ENCODE data around the gene EPN2.
A peak's percentile ranks its signal among the peaks of the same experiment; 100 is the strongest.

EPN2 gene

DNA sequence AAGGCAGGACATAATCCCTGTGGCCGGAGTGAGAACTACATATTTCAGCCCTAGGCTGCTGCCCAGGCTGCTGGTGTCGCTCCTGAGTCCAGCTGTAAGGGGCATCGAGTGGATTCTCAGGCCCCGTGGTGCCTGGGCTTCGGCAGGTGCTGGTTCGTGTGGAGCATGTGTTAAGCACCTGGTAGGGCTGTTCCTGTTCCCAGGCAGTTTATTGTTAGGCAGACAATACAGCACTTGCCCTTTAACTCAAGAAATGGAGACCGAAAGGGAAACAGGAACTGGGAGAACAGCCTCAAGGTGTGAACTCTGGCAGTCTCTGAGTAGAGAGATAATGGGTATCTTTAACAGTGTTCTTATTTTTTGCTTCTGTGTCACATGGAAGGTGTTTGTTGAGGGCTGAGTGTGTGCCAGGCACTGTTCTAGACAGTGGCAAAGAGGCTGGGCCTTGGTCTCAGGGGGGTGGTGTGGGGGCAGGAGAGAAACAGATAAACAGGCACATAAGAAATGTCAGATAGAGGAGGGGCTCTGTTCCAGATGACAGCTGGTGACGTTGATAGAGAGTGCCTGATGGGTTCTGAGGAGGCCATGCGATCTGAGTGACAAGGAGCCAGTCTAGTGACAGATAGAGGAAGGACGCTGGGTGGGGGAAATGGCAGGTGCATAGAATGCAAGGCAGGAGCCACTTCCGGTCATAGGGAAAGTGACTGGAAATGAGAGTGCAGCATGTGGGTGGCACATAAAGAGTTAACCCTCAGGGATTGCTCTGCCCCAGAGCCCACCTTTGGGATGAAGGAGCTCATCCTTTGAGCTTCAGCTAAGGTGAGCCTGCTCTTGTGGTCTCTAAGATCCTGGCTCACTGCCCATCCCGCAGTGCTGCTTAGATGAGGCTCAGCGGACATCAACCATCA lies 33.8 kb downstream of the EPN2 start:
- no peak overlapping the region for H3K23ac ChIP-seq (ENCODE audit: low read depth, low read length, poor library complexity)
- H4K8ac ChIP-seq (ENCODE audit: low read depth, low read length), result no peak overlapping the region
- no peak overlapping the region for H3K27ac ChIP-seq (replicated peaks; ENCODE audit: low read length)
- WGBS, 2 donors (ENCODE audit: extremely low coverage in 2 of 2, insufficient read length in 2 of 2, insufficient replicate concordance in 1 of 2), result no CpG with 5 or more reads among the region's 13 CpGs
- H3K27me3 ChIP-seq (ENCODE audit: control insufficient read depth in 3 of 3, insufficient read depth in 3 of 3, low read depth in 1 of 3, low read length in 3 of 3), result no peaks in the 10 kb centered on the region
- peaks cover 4% of the 10 kb centered on the region for H3K79me1 ChIP-seq (ENCODE audit: low read depth, low read length)
- H2BK5ac ChIP-seq (ENCODE audit: low read length), result no peak overlapping the region
- no peak overlapping the region for H3K9ac ChIP-seq (ENCODE audit: low read depth, low read length, poor library complexity)
- H3K9me3 ChIP-seq (replicated peaks in 1 of 2; ENCODE audit: control insufficient read depth in 2 of 2, insufficient read depth in 1 of 2, low read depth in 1 of 2, low read length in 2 of 2), result no peaks in the 10 kb centered on the region
- no peak overlapping the region for H2AFZ ChIP-seq (ENCODE audit: low read length)
- H3K36me3 ChIP-seq (replicated peaks in 1 of 2; ENCODE audit: control insufficient read depth in 2 of 2, insufficient read depth in 2 of 2, low read length in 2 of 2), result peaks cover 5 to 62% of the 10 kb centered on the region in 2 donors
- no peak overlapping the region for H3K4ac ChIP-seq (ENCODE audit: low read length)
- no peak for DNase-seq (ENCODE audit: low spot score)
- no peak overlapping the region for H3K14ac ChIP-seq (ENCODE audit: low read length)
- no peak overlapping the region for H3K4me2 ChIP-seq (ENCODE audit: insufficient read depth, low read length, poor library complexity, severe bottlenecking)
- no peak overlapping the region for H3K4me3 ChIP-seq (ENCODE audit: low read length in 2 of 2)
- no peak overlapping the region for H2AK5ac ChIP-seq (ENCODE audit: low read depth, low read length)
- H2BK120ac ChIP-seq (ENCODE audit: low read depth, low read length), result no peak overlapping the region
- H2BK12ac ChIP-seq (ENCODE audit: low read length), result no peak overlapping the region
- H4K91ac ChIP-seq (ENCODE audit: low read depth, low read length, poor library complexity), result no peak overlapping the region
- peaks cover 0 to 7% of the 10 kb centered on the region in 2 donors for H3K4me1 ChIP-seq (ENCODE audit: control insufficient read depth in 2 of 2, insufficient read depth in 1 of 2, low read depth in 1 of 2, low read length in 2 of 2)
- no peak overlapping the region for H2BK15ac ChIP-seq (ENCODE audit: low read length)
- no peak overlapping the region for H3K18ac ChIP-seq (ENCODE audit: low read length)

DNA sequence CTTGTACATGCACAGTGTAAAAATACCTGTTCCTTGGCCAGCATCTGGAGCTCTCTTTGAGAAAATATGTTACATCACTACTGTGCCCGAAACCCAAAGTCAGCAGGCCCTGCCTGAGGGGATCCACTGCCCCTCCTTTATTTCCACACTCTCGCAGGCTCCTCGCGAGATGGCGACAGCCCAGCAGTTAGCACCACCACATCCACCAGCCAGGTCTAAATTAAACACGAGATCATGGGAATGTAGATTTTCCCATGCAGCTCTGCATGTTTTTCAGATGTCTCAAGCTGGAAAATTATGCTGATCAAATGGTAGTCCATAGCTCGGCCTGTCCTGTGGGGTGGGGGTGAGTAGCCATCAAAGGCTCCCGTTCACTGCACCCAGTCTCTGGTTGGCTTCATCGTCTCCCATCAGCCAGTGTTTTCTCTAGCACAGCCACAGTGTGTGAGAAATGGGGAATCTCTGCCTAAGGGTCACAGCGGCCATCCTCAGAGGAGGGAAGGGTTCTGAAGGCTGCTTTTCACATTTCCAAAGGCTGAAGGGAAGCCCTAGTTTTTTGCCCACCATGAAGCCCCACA lies 34.7 kb downstream of the EPN2 start:
- Histone ChIP-seq H2AK5ac (ENCODE audit: low read depth, low read length) (no peak overlapping the region), H2AFZ (ENCODE audit: low read length) (no peak overlapping the region), H3K4me3 (ENCODE audit: low read length in 2 of 2) (no peak overlapping the region), H3K18ac (ENCODE audit: low read length) (no peak overlapping the region), H3K4ac (ENCODE audit: low read length) (no peak overlapping the region), H3K4me2 (ENCODE audit: insufficient read depth, low read length, poor library complexity, severe bottlenecking) (no peak overlapping the region), H2BK120ac (ENCODE audit: low read depth, low read length) (no peak overlapping the region), H3K36me3 (replicated peaks in 1 of 2; ENCODE audit: control insufficient read depth in 2 of 2, insufficient read depth in 2 of 2, low read length in 2 of 2) (peaks cover 5 to 68% of the 10 kb centered on the region in 2 donors), H3K27ac (replicated peaks; ENCODE audit: low read length) (no peak overlapping the region), H3K27me3 (ENCODE audit: control insufficient read depth in 3 of 3, insufficient read depth in 3 of 3, low read depth in 1 of 3, low read length in 3 of 3) (no peaks in the 10 kb centered on the region), H3K9ac (ENCODE audit: low read depth, low read length, poor library complexity) (no peak overlapping the region), H3K14ac (ENCODE audit: low read length) (no peak overlapping the region), H3K79me1 (ENCODE audit: low read depth, low read length) (peaks cover 4% of the 10 kb centered on the region), H2BK12ac (ENCODE audit: low read length) (no peak overlapping the region), H4K91ac (ENCODE audit: low read depth, low read length, poor library complexity) (no peak overlapping the region), H3K9me3 (replicated peaks in 1 of 2; ENCODE audit: control insufficient read depth in 2 of 2, insufficient read depth in 1 of 2, low read depth in 1 of 2, low read length in 2 of 2) (no peaks in the 10 kb centered on the region), H2BK15ac (ENCODE audit: low read length) (no peak overlapping the region), H4K8ac (ENCODE audit: low read depth, low read length) (no peak overlapping the region), H3K23ac (ENCODE audit: low read depth, low read length, poor library complexity) (peak overlapping the region; percentile 37), H2BK5ac (ENCODE audit: low read length) (no peak overlapping the region), H3K4me1 (ENCODE audit: control insufficient read depth in 2 of 2, insufficient read depth in 1 of 2, low read depth in 1 of 2, low read length in 2 of 2) (peaks cover 0 to 7% of the 10 kb centered on the region in 2 donors)
- no CpG with 5 or more reads among the region's 10 CpGs for WGBS, 2 donors (ENCODE audit: extremely low coverage in 2 of 2, insufficient read length in 2 of 2, insufficient replicate concordance in 1 of 2)
- no peak for DNase-seq (ENCODE audit: low spot score)

DNA sequence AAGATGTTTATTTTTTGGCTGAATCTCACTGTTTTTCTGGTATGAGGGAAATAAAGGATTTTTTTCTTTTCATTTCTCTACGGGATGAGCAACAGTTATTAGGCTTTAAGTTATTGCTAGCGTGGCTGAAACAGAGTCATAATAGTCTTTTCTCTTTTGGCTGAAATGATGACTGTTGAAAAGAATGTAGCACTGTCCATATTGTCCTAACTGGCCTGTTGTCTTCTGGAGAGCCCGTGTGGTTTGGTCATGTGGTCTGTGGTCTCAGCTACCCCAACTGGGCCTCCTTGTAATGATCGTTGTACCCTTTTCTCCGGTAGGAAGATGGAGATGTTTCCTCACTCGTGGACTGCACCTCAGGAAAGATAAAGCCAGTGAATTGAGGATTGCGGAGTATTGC lies 36.6 kb downstream of the EPN2 start:
- H3K79me1 ChIP-seq (ENCODE audit: low read depth, low read length), result peaks cover 4% of the 10 kb centered on the region
- no peak overlapping the region for H3K18ac ChIP-seq (ENCODE audit: low read length)
- no peak overlapping the region for H2BK5ac ChIP-seq (ENCODE audit: low read length)
- H2BK12ac ChIP-seq (ENCODE audit: low read length), result no peak overlapping the region
- no peak overlapping the region for H2BK120ac ChIP-seq (ENCODE audit: low read depth, low read length)
- DNase-seq (ENCODE audit: low spot score), result no peak
- no peak overlapping the region for H3K4ac ChIP-seq (ENCODE audit: low read length)
- peak overlapping the region in 1 of 2 donors; percentile 32 for H3K4me3 ChIP-seq (ENCODE audit: low read length in 2 of 2)
- no peak overlapping the region for H3K23ac ChIP-seq (ENCODE audit: low read depth, low read length, poor library complexity)
- H2AFZ ChIP-seq (ENCODE audit: low read length), result no peak overlapping the region
- H2AK5ac ChIP-seq (ENCODE audit: low read depth, low read length), result no peak overlapping the region
- H4K8ac ChIP-seq (ENCODE audit: low read depth, low read length), result no peak overlapping the region
- H3K9me3 ChIP-seq (replicated peaks in 1 of 2; ENCODE audit: control insufficient read depth in 2 of 2, insufficient read depth in 1 of 2, low read depth in 1 of 2, low read length in 2 of 2), result peaks cover 0 to 2% of the 10 kb centered on the region in 2 donors
- no CpG with 5 or more reads among the region's 7 CpGs for WGBS, 2 donors (ENCODE audit: extremely low coverage in 2 of 2, insufficient read length in 2 of 2, insufficient replicate concordance in 1 of 2)
- no peak overlapping the region for H2BK15ac ChIP-seq (ENCODE audit: low read length)
- no peak overlapping the region for H3K27ac ChIP-seq (replicated peaks; ENCODE audit: low read length)
- H3K14ac ChIP-seq (ENCODE audit: low read length), result no peak overlapping the region
- H3K4me2 ChIP-seq (ENCODE audit: insufficient read depth, low read length, poor library complexity, severe bottlenecking), result no peak overlapping the region
- H3K36me3 ChIP-seq (replicated peaks in 1 of 2; ENCODE audit: control insufficient read depth in 2 of 2, insufficient read depth in 2 of 2, low read length in 2 of 2), result peaks cover 5 to 76% of the 10 kb centered on the region in 2 donors
- no peak overlapping the region for H4K91ac ChIP-seq (ENCODE audit: low read depth, low read length, poor library complexity)
- peaks cover 0 to 7% of the 10 kb centered on the region in 2 donors for H3K4me1 ChIP-seq (ENCODE audit: control insufficient read depth in 2 of 2, insufficient read depth in 1 of 2, low read depth in 1 of 2, low read length in 2 of 2)
- H3K9ac ChIP-seq (ENCODE audit: low read depth, low read length, poor library complexity), result no peak overlapping the region
- H3K27me3 ChIP-seq (ENCODE audit: control insufficient read depth in 3 of 3, insufficient read depth in 3 of 3, low read depth in 1 of 3, low read length in 3 of 3), result no peaks in the 10 kb centered on the region

DNA sequence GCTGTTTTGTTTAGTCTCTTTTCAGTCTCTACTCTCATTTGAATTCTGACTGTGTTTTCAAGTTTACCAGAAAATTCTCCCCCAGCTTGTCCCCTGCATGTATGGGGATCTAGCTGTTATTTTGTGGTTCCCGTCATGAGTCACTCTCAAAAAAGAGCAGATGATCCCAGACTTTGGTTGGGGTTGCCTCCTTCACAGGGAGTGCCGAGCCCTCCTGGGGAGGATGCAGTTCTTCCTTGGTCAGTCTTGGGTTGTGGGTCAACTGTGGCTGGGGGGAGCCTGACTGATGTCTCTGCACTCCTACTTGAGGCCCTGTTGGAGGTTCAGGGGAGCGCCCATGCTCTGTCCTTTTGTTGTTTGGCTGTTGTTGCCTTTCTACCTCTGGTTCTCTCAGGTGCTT lies 37.7 kb downstream of the EPN2 start:
- Histone ChIP-seq H3K9ac (ENCODE audit: low read depth, low read length, poor library complexity) (no peak overlapping the region), H4K91ac (ENCODE audit: low read depth, low read length, poor library complexity) (no peak overlapping the region), H3K36me3 (replicated peaks in 1 of 2; ENCODE audit: control insufficient read depth in 2 of 2, insufficient read depth in 2 of 2, low read length in 2 of 2) (peaks cover 5 to 75% of the 10 kb centered on the region in 2 donors), H2BK120ac (ENCODE audit: low read depth, low read length) (no peak overlapping the region), H2BK12ac (ENCODE audit: low read length) (no peak overlapping the region), H2BK5ac (ENCODE audit: low read length) (no peak overlapping the region), H3K4ac (ENCODE audit: low read length) (no peak overlapping the region), H3K27me3 (ENCODE audit: control insufficient read depth in 3 of 3, insufficient read depth in 3 of 3, low read depth in 1 of 3, low read length in 3 of 3) (no peaks in the 10 kb centered on the region), H3K79me1 (ENCODE audit: low read depth, low read length) (peaks cover 4% of the 10 kb centered on the region), H2AK5ac (ENCODE audit: low read depth, low read length) (no peak overlapping the region), H3K4me3 (ENCODE audit: low read length in 2 of 2) (no peak overlapping the region), H3K4me1 (ENCODE audit: control insufficient read depth in 2 of 2, insufficient read depth in 1 of 2, low read depth in 1 of 2, low read length in 2 of 2) (peaks cover 0 to 5% of the 10 kb centered on the region in 2 donors), H3K18ac (ENCODE audit: low read length) (no peak overlapping the region), H3K27ac (replicated peaks; ENCODE audit: low read length) (no peak overlapping the region), H3K4me2 (ENCODE audit: insufficient read depth, low read length, poor library complexity, severe bottlenecking) (no peak overlapping the region), H2BK15ac (ENCODE audit: low read length) (no peak overlapping the region), H3K9me3 (replicated peaks in 1 of 2; ENCODE audit: control insufficient read depth in 2 of 2, insufficient read depth in 1 of 2, low read depth in 1 of 2, low read length in 2 of 2) (peaks cover 0 to 2% of the 10 kb centered on the region in 2 donors), H3K14ac (ENCODE audit: low read length) (no peak overlapping the region), H2AFZ (ENCODE audit: low read length) (no peak overlapping the region), H4K8ac (ENCODE audit: low read depth, low read length) (no peak overlapping the region), H3K23ac (ENCODE audit: low read depth, low read length, poor library complexity) (no peak overlapping the region)
- no peak for DNase-seq (ENCODE audit: low spot score)
- WGBS, 2 donors (ENCODE audit: extremely low coverage in 2 of 2, insufficient read length in 2 of 2, insufficient replicate concordance in 1 of 2), result no CpG with 5 or more reads among the region's 3 CpGs

Data from neuronal stem cell (in vitro differentiated cells).